ENCODE data around the gene PSIP1.
"Not testable (repeated sequence)": the region's sequence is repeated elsewhere in the genome, so short reads cannot be mapped to it uniquely, and the experiment has no call there.

PSIP1 gene

GRCh38 chr9:15529566-15530324 is 19.0 kb upstream of the PSIP1 start:
- Histone ChIP-seq H3K4me3 (ENCODE audit: low read depth, low read length) (no peak overlapping the region), H3K9me3 (ENCODE audit: control insufficient read depth, low read length) (no peaks in the 10 kb centered on the region), H3K36me3 (ENCODE audit: control insufficient read depth, insufficient read depth, low read length) (no peaks in the 10 kb centered on the region), H3K79me2 (no peaks in the 10 kb centered on the region), H3K4me1 (no peaks in the 10 kb centered on the region), H3K27ac (no peak overlapping the region), H3K9ac (no peak overlapping the region), H3K27me3 (ENCODE audit: control insufficient read depth, insufficient read depth, low read length) (no peaks in the 10 kb centered on the region), H3K4me2 (ENCODE audit: low read length) (no peak overlapping the region), H2AFZ (no peak overlapping the region)
- TF ChIP-seq CTCF (IDR thresholded peaks at IDR 0.05): no peak

GRCh38 chr9:15527035-15527434 is 16.3 kb upstream of the PSIP1 start:
- not testable (repeated sequence) for H2AFZ ChIP-seq; H3K4me1 ChIP-seq; H3K27me3 ChIP-seq (ENCODE audit: control insufficient read depth, insufficient read depth, low read length); H3K9me3 ChIP-seq (ENCODE audit: control insufficient read depth, low read length); H3K4me3 ChIP-seq (ENCODE audit: low read depth, low read length); H3K9ac ChIP-seq; H3K36me3 ChIP-seq (ENCODE audit: control insufficient read depth, insufficient read depth, low read length); H3K4me2 ChIP-seq (ENCODE audit: low read length); H3K27ac ChIP-seq; H3K79me2 ChIP-seq

DNA sequence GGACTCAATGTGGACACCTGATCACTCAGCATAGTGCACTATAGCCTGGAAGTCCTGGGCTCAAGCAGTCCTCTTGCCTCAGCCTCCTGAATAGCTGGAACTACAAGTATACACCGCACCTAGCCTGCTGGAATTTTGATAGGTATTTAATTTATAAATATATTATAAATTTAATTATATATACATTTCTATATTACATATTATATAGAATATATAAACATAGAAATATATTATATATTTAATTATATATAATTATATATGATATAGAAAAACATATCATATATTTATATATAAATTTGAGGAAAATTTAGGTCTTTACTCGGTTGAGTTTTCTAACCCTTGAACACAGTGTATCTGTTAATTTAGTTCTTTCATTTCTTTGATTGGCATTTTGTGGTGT is 15.2 kb upstream of the PSIP1 start:
- H3K9ac ChIP-seq: no peak overlapping the region
- no peak overlapping the region for H3K27ac ChIP-seq
- no peaks in the 10 kb centered on the region for H3K9me3 ChIP-seq (ENCODE audit: control insufficient read depth, low read length)
- H3K79me2 ChIP-seq: no peaks in the 10 kb centered on the region
- H3K36me3 ChIP-seq (ENCODE audit: control insufficient read depth, insufficient read depth, low read length): no peaks in the 10 kb centered on the region
- no peak for TF ChIP-seq CTCF (IDR thresholded peaks at IDR 0.05)
- H3K4me2 ChIP-seq (ENCODE audit: low read length): no peak overlapping the region
- no peak overlapping the region for H2AFZ ChIP-seq
- no peak overlapping the region for H3K4me3 ChIP-seq (ENCODE audit: low read depth, low read length)
- no peaks in the 10 kb centered on the region for H3K27me3 ChIP-seq (ENCODE audit: control insufficient read depth, insufficient read depth, low read length)
- no peaks in the 10 kb centered on the region for H3K4me1 ChIP-seq

DNA sequence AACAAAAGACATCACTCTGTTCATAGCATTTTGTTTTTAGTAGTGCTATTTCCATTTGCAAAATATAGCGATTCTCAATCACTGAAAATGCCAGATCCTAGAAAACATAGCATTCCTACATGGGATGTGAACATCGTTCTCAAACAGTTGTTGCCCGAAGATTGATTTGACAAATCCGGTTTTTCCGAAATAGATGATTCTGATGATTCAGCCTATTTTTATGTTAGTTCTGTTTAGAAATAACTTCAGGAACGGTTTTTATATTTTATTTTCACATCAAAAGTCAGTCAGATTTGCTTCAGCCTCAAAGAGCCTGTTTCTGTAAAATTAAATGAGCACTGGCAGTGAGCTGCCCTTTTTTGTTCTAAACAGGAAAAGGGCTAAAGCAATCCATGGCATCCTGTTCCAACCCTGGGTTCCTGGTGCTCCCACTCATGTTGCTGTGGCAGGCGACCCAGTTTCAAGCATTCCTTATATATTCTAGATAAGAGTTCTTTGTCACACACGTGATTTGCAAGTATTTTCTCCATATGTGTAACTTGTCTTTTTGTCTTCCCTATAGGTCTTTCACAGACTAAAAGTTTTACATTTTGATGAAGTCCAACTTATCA is 14.2 kb upstream of the PSIP1 start:
- no peak for TF ChIP-seq CTCF (IDR thresholded peaks at IDR 0.05)
- Histone ChIP-seq H3K4me1 (no peaks in the 10 kb centered on the region), H3K27me3 (ENCODE audit: control insufficient read depth, insufficient read depth, low read length) (no peaks in the 10 kb centered on the region), H3K4me3 (ENCODE audit: low read depth, low read length) (no peak overlapping the region), H3K9me3 (ENCODE audit: control insufficient read depth, low read length) (no peaks in the 10 kb centered on the region), H3K4me2 (ENCODE audit: low read length) (no peak overlapping the region), H3K27ac (no peak overlapping the region), H3K79me2 (no peaks in the 10 kb centered on the region), H2AFZ (no peak overlapping the region), H3K36me3 (ENCODE audit: control insufficient read depth, insufficient read depth, low read length) (no peaks in the 10 kb centered on the region), H3K9ac (no peak overlapping the region)

GRCh38 chr9:15522130-15522755 is 11.5 kb upstream of the PSIP1 start:
- no peak overlapping the region for H3K4me3 ChIP-seq (ENCODE audit: low read depth, low read length)
- TF ChIP-seq CTCF (IDR thresholded peaks at IDR 0.05): no peak
- H2AFZ ChIP-seq: no peak overlapping the region
- H3K9me3 ChIP-seq (ENCODE audit: control insufficient read depth, low read length): no peaks in the 10 kb centered on the region
- H3K27ac ChIP-seq: no peak overlapping the region
- H3K4me2 ChIP-seq (ENCODE audit: low read length): no peak overlapping the region
- no peaks in the 10 kb centered on the region for H3K4me1 ChIP-seq
- H3K9ac ChIP-seq: no peak overlapping the region
- no peaks in the 10 kb centered on the region for H3K36me3 ChIP-seq (ENCODE audit: control insufficient read depth, insufficient read depth, low read length)
- no peaks in the 10 kb centered on the region for H3K79me2 ChIP-seq
- no peaks in the 10 kb centered on the region for H3K27me3 ChIP-seq (ENCODE audit: control insufficient read depth, insufficient read depth, low read length)
